ENCODE results near the gene KCNK16.

- TF ChIP-seq POLR2A (IDR thresholded peaks at IDR 0.05) (no peak), CTCF (IDR thresholded peaks at IDR 0.05) (no peak)
These were observed 5.6 kb upstream of the KCNK16 start for GRCh38 chr6:39328066-39328465.
